ENCODE measurements around the gene NYNRIN. TPM values are rescaled to one million over a fixed set of nuclear protein-coding genes. Genes with fewer than 3 reads are reported as not detected.

NYNRIN gene
- total RNA-seq, 1 experiment from 2014 or later, result 0.27 TPM

GRCh38 chr14:24441904-24442239 lies 43.1 kb downstream of the NYNRIN start:
- RAD21 ChIA-PET (ENCODE audit: low non-redundant PET in 1 of 2, low total read pairs in 2 of 2, uncharacterized antibody in 2 of 2, unreplicated experiment in 2 of 2), result interaction anchor here in 1 of 2 experiments (1.0 kb wide), 1 partner anchor 10 kb away, joined by 3 read pairs; no protein-coding TSS in a partner anchor
- DNase-seq (ENCODE audit: low read depth, low spot score) (no peak), ATAC-seq (peak; percentile 43)
- Histone ChIP-seq H3K9ac (ENCODE audit: low read length) (peak overlapping the region; percentile 88), H3K4me2 (ENCODE audit: low read length) (peak overlapping the region; percentile 94), H3K4me3 (replicated peaks in 1 of 2; ENCODE audit: low read depth in 1 of 2, low read length in 2 of 2) (peak overlapping the region; percentile 76 to 94), H3K27me3 (ENCODE audit: insufficient read depth, low read length) (no peaks in the 10 kb centered on the region), H3K9me3 (ENCODE audit: control insufficient read depth in 1 of 2, insufficient read depth in 1 of 2, low read depth in 1 of 2, low read length in 2 of 2) (no peaks in the 10 kb centered on the region), H3K79me2 (ENCODE audit: insufficient read depth, low read length) (peaks cover 26% of the 10 kb centered on the region), H2AFZ (ENCODE audit: low read depth, low read length, poor library complexity, severe bottlenecking) (no peak overlapping the region), H3K27ac (ENCODE audit: low read depth, low read length) (peak overlapping the region; percentile 96), H3K36me3 (ENCODE audit: control insufficient read depth in 1 of 2, insufficient read depth in 2 of 2, low read length in 2 of 2) (peaks cover 11 to 29% of the 10 kb centered on the region in 2 experiments; a peak in 3 of 4 replicates), H3K4me1 (ENCODE audit: control insufficient read depth in 1 of 2, insufficient read depth in 2 of 2, low read length in 2 of 2) (peaks cover 5 to 17% of the 10 kb centered on the region in 2 experiments; a peak in 3 of 4 replicates), H4K20me1 (ENCODE audit: insufficient read depth) (no peaks in the 10 kb centered on the region), H3K9me2 (ENCODE audit: insufficient read depth) (no peaks in the 10 kb centered on the region)
- no TSS peak for BruUV-seq (replicated peaks)
- intact Hi-C loops (cut with micrococcal nuclease), result no loop called here
- POLR2A ChIA-PET, result interaction anchor here (1.3 to 3.2 kb wide), 2 partner anchors 11 to 76 kb away, joined by 6 to 31 read pairs; partner anchors contain the start of genes CBLN3 and KHNYN
- no peak for TF ChIP-seq EZH2phosphoT487 (IDR thresholded peaks at IDR 0.05; ENCODE audit: borderline replicate concordance)
- TF ChIP-seq CBX3 (IDR thresholded peaks at IDR 0.05; ENCODE audit: low read depth), result no peak
- TF ChIP-seq FOSL1 (IDR thresholded peaks at IDR 0.05; ENCODE audit: low read depth), result no peak
- no peak for TF ChIP-seq EZH2 (IDR thresholded peaks at IDR 0.05)
- no peak for TF ChIP-seq ELF1 (IDR thresholded peaks at IDR 0.05; ENCODE audit: borderline replicate concordance, low read depth)
- no peak for TF ChIP-seq TCF7L2 (IDR thresholded peaks at IDR 0.05; ENCODE audit: borderline replicate concordance, extremely low read depth, insufficient read depth, insufficient read length)
- no peak for TF ChIP-seq RAD21 (IDR thresholded peaks at IDR 0.05; ENCODE audit: low read depth)
- no peak for TF ChIP-seq YY1 (IDR thresholded peaks at IDR 0.05; ENCODE audit: extremely low read depth, insufficient replicate concordance, low read depth, low read length)
- no peak for TF ChIP-seq POLR2AphosphoS5 (IDR thresholded peaks at IDR 0.05; ENCODE audit: low read depth, low read length)
- no peak for TF ChIP-seq JUND (IDR thresholded peaks at IDR 0.05)
- no peak for TF ChIP-seq EGR1 (IDR thresholded peaks at IDR 0.05; ENCODE audit: low read depth)
- no peak for TF ChIP-seq SP1 (IDR thresholded peaks at IDR 0.05; ENCODE audit: low read depth)
- no peak for TF ChIP-seq CTCF (IDR thresholded peaks at IDR 0.05 in 2 of 3, conservative IDR thresholded peaks at IDR 0.05 in 1 of 3; ENCODE audit: borderline replicate concordance in 1 of 3, insufficient read depth in 1 of 3, low read depth in 2 of 3, low read length in 2 of 3)
- TF ChIP-seq MAX (IDR thresholded peaks at IDR 0.05), result no peak
- CTCF ChIA-PET, result interaction anchor here (0.7 to 3.6 kb wide), 9 partner anchors 10 to 200 kb away, joined by 3 to 42 read pairs (median 5); partner anchors contain the start of genes CBLN3, CIDEB, KHNYN and TINF2

Data from HCT116 (cell line).